ENCODE data around the gene GPR15.

GPR15 gene

DNA sequence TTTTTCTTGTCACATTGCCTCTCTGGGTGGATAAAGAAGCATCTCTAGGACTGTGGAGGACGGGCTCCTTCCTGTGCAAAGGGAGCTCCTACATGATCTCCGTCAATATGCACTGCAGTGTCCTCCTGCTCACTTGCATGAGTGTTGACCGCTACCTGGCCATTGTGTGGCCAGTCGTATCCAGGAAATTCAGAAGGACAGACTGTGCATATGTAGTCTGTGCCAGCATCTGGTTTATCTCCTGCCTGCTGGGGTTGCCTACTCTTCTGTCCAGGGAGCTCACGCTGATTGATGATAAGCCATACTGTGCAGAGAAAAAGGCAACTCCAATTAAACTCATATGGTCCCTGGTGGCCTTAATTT lies 478 bp downstream of the GPR15 start:
- DNase-seq = no peak

DNA sequence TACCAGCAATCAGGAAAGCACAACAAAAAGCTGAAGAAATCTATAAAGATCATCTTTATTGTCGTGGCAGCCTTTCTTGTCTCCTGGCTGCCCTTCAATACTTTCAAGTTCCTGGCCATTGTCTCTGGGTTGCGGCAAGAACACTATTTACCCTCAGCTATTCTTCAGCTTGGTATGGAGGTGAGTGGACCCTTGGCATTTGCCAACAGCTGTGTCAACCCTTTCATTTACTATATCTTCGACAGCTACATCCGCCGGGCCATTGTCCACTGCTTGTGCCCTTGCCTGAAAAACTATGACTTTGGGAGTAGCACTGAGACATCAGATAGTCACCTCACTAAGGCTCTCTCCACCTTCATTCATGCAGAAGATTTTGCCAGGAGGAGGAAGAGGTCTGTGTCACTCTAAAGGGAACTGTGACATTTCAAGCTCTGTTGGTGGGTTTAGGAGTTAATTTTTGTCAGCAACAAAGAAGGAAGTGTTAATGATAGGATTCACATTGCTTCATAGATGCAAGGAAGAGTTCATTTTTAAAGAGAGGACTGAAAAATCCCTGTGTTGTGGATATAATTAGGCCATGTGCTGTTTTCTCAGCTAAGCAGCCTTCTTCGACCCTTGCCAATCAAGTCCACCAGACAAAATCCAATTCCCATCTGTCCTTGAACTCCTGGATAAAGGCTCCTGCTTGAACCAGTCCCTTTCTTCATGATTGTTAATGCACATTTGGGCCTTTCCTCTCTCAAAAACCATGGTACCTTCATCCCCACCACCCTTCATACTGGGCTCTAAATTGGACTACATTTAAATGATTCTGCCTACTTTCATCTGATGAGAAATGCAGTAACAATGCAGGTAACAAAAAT lies 1.2 kb downstream of the GPR15 start:
- DNase-seq = no peak

DNA sequence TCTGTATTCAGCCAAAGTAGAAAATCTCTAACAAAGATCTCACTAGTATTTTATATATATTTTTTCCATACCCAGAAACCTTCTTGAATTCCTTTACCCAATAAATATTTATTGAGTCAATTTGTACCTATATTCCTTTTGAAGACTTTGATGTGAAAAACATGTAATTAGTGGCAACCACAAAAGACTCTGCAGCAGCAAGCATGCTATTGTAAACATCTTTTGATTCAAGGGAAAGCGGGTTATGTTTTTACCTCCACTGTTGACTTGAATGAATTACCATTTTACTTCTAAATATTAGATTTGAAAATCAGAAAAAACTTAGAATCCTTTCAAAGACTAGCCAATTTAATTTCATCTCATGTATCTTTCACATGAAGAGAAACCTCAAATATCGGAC lies 2.4 kb downstream of the GPR15 start:
- no peak for DNase-seq

DNA sequence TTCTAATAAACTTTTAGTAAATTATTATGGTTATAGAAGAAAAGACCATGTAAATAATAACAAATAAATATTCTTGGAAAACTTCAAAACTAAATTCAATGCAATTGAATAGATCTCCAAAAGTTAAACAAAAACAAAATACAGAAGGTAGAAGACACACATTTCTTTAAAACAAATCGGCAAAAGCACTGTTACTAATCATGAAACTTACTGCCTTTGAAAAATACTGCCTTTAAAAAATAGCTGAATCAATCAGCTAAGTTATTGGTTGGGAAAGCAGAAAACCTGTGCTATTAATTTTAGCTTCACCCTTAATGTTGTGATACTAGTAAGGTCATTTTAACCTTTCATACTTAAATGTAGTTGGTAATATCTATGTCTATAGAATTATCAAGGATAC lies 3.0 kb downstream of the GPR15 start:
- DNase-seq = no peak

DNA sequence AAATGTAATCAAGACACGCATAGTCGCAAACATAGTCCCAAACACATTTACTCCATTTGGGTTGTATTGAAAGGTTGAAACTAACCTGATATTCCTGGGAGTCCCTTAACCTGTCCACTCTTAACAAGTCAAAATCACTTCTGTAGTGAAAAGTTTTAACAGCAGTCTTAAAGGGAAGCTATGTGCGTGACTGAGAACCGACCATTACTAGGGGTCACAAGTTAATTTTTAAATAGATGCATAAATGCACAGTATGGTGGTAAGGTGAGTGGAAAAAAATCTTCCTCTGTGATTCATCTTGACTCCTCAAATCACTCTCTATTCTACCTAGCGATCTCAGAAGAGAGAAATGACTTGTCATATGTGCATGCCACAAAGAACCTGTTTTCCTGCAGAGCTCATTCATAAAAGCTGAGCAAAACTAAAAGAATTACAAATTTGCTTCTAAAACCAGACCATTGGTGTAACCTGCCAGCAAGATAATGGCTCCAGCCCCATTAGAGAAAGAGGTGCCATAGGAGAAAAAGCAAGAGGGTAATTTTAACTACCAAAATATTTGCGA lies 4.8 kb downstream of the GPR15 start:
- no peak for DNase-seq

DNA sequence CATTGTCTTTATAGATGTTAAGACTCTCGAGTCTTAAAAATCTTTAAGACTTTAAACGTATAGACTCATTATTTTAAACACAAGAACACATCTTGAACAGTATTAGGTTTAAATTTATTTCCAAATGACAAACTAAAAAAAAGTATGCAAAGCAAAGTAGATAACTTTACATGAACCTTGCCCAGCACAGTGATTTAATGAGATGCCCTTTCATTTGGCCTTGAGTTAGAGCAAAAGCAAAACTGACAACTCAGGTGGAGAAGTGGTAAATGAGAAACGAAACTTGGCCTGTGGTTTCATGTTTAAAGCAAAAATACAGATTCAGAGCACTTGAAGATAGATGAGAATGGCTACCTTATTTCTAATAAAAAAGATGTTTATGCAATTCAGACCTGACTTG lies 8.6 kb downstream of the GPR15 start:
- DNase-seq = no peak

DNA sequence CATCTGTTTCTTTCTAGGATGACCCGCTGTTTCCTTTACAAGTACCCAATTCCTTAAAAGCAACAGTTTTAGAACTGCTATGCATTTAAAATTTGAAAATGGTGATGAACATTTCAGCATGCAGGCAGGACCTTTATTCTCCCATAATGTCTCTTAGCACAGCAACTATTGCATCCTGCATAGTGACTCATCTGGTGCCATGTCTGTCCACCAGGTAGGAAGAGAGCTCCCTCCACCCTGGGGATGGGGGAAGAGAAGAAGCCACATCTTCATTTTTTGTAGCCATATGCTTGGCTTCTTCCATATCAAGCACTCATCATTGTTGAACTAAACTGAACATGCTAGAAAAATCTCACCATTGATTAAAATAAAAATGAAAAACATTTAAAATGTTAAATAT lies 9.9 kb downstream of the GPR15 start:
- no peak for DNase-seq

DNA sequence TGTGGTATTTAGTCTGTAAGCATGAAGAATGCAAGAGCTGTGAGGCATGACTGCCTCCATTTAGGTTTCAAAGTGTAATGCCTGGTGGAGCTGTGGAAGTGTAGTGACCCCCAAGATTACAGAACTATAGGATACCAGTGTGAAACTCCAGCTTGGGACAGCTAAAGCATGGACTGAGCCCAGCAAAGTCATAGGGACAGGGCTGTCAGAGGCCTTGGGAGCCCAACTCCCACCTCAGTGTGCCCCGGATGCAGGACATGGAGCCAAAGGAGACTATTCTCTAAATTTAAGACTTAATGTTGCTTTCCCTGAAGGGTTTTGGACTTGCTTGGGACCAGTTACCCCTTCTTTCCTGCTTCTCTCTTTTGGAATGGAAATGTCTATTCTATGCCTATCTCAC lies 10.8 kb downstream of the GPR15 start:
- DNase-seq = no peak

DNA sequence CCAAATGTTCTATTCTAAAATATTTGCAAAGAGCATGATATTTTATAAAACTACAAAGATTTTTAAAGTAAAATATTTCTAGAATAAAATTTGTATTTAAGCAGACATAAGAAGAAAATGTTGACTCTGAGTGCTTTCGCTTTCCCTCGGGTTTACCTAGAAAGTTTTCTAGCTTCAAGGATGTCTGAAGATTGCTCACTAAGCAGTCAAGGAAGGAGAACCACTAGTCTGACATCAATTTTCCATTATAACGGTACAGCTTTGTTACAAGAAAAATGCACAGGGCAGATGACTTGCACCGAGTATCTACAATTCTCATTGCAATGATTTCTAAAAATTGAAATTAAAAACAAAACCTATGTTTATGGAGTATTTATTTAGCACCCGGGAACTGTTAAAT lies 14.2 kb downstream of the GPR15 start:
- DNase-seq = no peak

DNA sequence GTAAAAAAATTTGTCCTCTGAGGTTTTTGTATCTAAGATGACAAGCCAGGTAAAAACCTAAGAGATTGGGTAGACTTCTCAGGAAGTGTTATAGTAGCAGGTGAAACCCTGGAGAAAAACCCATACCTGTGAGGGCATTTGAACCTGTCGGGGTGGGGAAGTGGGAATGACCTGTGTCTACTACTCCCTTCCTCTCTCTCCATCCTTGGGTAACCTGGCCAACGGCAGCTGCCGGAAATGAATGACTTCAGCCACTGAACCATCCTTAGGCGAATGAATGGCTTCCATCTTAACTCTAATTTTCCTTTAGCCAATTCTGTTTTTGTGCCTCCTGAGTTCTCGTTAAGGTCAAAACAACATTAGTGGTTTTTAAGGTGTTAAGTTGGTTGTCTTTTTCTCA lies 16.8 kb downstream of the GPR15 start:
- no peak for DNase-seq

DNA sequence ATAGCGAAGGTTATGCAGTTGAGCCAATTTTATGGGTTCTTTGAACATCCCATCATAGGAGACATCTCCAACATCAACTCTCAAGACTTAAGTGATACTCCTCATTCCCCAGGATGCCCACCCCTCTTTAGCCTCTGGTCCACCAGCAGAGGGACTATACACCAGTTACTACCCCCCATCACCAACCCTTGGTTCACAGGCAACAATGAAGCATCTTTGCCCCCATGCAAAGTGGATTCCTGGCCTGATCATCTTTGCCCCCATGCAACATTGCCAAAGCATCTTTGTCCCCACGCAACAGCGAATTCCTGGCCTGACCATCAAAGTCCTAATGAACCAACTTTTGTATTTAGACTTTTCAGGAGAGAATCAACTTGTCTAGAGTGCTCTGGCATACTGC lies 19.1 kb downstream of the GPR15 start:
- no peak for DNase-seq

DNA sequence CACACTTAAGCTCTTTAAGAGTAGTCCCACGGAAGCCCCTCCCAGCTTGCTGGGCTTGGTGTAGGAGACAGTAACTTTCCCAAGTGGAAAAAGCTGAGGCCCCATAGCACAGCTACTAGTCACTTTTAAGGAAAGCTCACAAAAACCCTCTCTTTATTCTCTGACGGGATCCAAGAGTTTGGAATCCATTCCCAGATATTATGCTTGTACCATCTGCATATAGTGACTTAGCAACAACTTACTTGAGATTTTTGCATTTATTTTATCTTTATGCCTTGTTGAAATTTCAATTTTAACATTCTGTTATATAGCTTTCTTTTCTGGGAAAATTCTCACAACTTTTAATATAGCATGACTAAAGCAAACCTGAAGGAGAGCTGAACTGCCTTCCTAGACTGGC lies 19.5 kb downstream of the GPR15 start:
- no peak for DNase-seq

DNA sequence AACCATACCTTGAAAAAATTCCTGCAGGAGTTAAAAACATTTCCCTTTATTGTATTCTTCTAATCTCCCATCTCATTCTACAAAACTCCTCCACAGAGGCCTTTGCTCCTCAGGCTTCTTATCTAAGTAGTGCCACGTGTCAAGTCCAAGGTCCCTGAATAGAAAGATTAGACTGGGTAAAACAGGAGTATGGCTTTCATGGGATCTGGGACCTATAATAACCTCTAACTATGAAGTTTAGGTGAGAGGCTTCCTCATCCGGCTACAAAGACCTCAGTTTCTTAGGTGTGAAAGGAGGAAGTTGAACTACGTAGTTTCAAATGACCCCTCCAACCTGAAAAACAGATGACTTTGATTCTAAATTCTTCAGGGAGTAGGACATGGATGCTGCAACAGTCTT lies 20.0 kb downstream of the GPR15 start:
- DNase-seq = no peak

DNA sequence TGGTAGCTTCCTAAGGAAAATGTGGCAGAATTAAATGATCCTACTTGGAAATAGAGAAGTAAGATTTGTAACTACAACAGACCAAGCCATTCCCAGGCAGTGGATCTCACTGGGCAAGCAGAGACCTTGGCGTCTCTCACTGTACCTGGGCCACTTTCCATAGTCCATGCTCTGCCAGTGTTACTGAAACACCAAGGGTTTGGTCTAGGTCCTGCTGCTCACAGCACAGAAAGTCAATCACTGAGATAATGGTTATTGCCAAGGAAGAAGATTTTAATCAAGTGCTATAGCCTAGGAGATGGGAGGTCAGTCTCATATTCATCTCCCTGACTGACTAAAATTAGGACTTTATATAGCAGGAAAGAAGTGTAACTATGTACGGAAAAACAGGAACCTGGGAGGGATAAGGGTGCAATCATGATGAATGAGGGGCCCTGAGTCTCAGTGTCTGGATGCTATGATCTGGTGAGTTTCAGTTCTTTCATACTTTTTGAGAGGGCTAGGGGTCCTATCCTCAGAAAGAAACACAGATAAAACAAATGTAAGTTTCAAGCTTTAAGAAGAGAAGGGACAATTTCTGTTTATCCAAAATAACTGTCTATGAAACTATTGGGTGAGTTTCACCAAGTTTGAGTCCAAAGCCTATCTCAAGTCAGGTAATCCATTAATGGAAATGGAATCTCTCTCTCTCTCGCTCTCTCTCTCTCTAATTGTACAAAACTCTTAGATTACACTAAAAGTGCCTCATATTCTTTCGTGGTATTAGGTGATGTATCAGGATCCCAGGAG lies 20.6 kb downstream of the GPR15 start:
- no peak for DNase-seq

DNA sequence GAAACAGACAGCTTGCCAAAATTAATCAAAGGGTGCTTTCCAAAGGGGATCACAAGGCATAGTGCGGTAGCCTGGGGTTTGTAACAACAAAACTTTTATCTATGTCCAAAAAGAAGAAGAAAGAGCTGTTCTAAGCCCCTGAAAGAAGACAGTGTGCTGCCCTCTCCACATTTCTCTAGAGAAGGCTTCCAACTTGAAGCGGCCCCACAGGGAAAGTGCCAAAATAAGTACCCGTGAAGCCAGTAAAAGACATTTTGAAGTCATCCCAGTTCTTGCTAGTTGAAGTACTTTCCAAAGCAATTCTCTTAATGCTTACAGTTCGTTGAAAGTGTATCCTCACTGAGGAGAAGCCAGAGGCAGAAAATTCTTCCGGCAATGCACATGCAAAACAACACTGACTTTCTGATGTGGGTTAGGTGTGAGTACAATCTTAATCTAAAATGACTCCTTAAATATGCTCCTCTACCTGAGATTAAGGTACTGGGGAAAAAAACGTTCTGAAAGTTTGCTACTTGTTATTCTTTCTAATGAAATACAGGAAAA lies 21.3 kb downstream of the GPR15 start:
- DNase-seq = no peak

DNA sequence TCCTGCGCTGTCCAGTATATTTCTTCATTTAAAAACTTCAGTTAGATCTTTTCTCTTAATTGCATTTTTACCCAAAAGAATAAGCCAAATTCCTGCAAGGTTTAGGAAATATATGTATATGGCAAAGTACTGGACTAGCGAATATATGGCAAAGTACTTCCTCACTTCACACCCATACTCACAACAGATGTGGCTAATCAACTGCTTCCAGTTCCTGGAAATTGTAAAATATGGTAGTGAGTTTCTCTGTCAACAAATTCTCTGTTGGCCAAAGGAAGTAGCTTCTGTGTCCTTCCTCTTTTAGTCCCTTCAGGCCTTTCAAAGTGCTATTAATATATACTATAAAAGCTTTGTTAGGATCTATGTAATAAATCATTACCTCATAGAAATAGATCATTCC lies 22.0 kb downstream of the GPR15 start:
- DNase-seq = peak; percentile 68 to 78

DNA sequence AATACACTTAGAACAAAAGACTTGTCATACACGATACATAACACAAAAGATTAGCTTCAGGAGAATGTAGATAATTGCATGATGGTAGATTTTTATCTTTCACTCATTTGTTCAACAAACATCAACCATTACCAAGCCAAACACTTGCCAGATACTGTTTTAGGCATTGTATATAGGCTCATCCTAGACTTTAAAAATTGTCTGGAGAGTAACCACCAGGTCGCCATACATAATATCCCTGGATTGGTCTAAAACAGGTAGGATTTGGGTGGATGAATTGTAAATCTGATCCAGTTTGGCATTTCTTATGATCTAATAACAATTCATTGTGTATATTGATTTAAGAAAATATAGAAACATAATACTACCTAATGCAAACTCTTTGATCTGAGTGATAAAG lies 22.8 kb downstream of the GPR15 start:
- DNase-seq = no peak

DNA sequence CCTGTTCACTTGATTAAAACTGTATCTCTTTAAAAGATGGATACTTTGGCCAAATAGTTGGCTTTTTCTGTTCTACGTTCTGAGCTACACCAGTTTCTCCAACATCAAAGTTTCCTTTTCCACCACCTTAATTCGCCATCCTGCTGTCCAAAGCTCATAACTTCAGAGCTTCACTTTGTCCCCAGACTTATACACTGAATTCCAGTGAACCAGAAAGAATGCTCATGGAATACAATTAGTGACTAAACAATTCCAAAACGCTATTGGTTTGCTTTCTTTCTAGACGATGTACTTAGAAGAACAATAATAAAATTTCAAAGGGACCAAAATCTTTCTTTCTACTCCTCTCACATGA lies 23.2 kb downstream of the GPR15 start:
- no peak for DNase-seq

DNA sequence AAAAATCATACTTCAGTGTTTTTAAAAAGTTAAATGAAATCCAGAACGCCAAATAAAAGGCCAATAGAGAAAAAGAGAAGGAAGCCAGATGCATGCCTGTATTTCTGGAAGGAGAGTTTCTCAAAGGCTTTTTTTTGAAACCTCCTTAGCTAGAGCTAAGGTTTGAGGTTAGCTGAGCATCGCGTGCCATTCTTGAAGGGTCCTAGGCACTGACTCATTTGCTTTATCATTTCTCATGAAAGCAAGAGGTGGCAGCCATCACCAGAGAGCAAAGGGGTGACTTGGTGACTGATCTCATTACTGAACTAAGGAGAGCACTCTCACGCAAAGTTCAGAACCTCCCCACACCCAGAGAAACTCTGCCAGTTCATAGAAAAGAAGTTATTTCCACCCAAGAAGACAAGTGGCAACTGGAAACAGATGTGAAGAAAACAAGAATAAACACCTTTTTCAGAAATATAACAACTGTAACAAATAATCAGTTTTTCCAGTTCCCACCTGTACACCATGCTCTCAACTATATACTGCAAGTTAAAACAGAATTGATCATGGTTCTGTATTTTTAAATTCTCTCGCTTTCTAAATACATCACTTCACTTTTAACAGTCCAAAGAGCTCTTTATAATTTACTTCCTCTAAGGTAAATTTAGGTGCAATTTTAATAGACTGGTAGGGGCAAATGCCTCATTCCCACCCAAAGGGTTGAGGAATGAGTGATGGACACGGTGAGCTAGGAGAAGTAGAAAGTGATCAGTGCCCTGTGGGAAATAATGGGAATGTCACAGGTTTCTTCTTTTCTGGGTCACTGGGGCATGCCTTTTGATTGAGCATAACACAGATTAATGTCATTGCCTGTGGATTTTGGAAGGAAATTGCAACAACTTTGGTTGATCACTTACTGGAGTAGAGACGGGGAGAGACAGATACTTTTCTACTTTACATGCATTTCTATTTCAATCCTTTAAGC lies 24.7 kb downstream of the GPR15 start:
- peak; percentile 30 to 43 for DNase-seq

DNA sequence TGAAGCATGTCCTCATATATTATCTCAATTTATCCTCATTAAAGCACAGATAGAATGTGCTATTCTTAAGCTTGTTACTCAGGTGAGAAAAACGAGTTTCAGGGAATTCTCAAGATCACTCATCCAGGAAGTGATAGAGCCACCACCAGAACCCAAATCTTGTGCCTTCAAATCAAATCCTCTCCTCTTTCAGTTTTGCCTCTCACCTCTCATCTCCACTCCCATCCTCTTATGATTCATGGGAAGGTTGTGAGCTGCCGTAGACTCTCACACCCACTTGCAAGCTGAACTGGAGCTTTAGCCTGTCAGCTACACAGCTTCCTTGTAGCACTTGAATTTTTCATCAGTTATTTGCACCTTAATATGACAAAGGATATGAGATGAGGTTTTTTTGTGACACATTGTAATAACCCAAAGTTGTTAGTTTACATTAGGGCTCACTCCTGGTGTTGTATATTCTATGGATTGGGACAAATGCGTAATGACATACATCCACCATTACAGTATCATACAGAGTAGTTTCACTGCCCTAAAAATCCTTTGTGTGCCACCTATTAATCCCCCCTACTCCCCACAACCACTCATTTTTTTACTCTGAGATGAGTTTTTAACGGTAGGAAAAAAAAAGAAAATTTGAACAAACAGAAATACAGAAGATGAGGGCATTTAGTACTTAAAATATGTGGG lies 25.7 kb downstream of the GPR15 start:
- no peak for DNase-seq

DNA sequence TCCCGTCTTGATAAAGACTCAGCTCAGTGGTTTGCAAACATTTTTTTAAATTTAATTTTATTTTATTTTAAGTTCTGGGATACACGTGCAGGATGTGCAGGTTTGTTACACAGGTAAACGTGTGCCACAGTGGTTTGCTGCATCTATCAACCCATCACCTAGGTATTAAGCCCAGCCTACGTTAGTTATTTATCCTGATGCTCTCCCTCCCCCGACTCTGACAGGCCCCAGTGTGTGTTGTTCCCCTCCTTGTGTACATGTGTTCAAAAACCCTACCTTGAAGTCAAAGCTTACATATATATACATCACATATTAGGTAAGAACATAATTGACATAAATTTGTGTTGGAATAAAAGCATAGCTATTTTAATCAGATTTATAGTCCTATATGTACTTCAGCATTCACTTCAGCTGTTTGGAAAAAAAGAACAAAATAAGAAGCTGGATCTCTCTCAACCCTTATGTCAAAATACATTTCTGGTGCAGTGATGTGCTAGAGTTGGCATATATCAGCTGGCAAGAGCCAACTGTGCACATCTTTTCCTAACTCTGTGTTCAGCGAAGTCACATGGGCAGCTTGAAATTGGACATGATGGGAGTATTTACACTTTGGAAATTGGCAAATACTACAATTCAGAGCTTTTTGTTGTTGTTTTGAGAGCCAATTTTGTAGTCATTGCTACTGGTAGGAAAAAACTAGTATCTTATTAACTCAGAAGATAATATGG lies 26.5 kb downstream of the GPR15 start:
- no peak for DNase-seq
